Endodermal cell (in vitro differentiated cells): ENCODE measurements around the gene SYT6. TPM values are rescaled to one million over a fixed set of nuclear protein-coding genes. Genes with fewer than 3 reads are reported as not detected.

ENCODE experiments used
- DNase-seq: peaks from one replicate; pipeline ENCODE4 v3.0.0-alpha.2; 2017
- H3K27ac ChIP-seq: 2 replicates; pipeline ENCODE4 v1.5.1; 2013; ENCODE audit warnings: mild to moderate bottlenecking, low read depth, low read length, moderate library complexity
- H3K27me3 ChIP-seq: 2 replicates; pipeline ENCODE4 v1.6.1; 2013; ENCODE audit warnings: mild to moderate bottlenecking, low read length, moderate library complexity; ENCODE audit not compliant: insufficient read depth, control insufficient read depth, poor library complexity, severe bottlenecking
- H3K36me3 ChIP-seq: 2 replicates; pipeline ENCODE4 v1.7.0; 2013; ENCODE audit warnings: mild to moderate bottlenecking, low read length, moderate library complexity; ENCODE audit not compliant: control insufficient read depth, insufficient read depth
- H3K4me1 ChIP-seq: one replicate; pipeline ENCODE4 v1.7.0; 2013; ENCODE audit warnings: low read length; ENCODE audit not compliant: control insufficient read depth, insufficient read depth
- H3K4me3 ChIP-seq: 2 replicates; pipeline ENCODE4 v1.5.1; 2013; ENCODE audit warnings: mild to moderate bottlenecking, low read length, moderate library complexity
- H3K9ac ChIP-seq: 2 replicates; pipeline ENCODE4 v1.6.1; 2013; ENCODE audit warnings: mild to moderate bottlenecking, low read length, moderate library complexity; ENCODE audit not compliant: poor library complexity, severe bottlenecking; ENCODE audit errors: extremely low read depth
- H3K9me3 ChIP-seq: 2 replicates; pipeline ENCODE4 v1.6.1; 2013; ENCODE audit warnings: mild to moderate bottlenecking, low read length, moderate library complexity; ENCODE audit not compliant: control insufficient read depth
- H3K27ac Mint-ChIP-seq: 2 replicates; pipeline ENCODE4 v1.8.0; 2020; ENCODE audit warnings: mixed read lengths
- H3K27me3 Mint-ChIP-seq: 2 replicates; pipeline ENCODE4 v1.8.0; 2021; ENCODE audit warnings: mild to moderate bottlenecking, mixed read lengths; ENCODE audit not compliant: insufficient read depth
- H3K36me3 Mint-ChIP-seq: 2 replicates; pipeline ENCODE4 v1.8.0; 2020; ENCODE audit warnings: low read depth, mixed read lengths
- H3K4me1 Mint-ChIP-seq: 2 replicates; pipeline ENCODE4 v1.8.0; 2020; ENCODE audit warnings: mixed read lengths
- H3K4me3 Mint-ChIP-seq: 2 replicates; pipeline ENCODE4 v1.8.0; 2020; ENCODE audit warnings: mild to moderate bottlenecking, moderate library complexity, mixed read lengths
- H3K9me3 Mint-ChIP-seq: 2 replicates; pipeline ENCODE4 v1.8.0; 2020; ENCODE audit warnings: mild to moderate bottlenecking, mixed read lengths
- WGBS, 2 experiments: methylation state at CpG; one replicate each; pipeline versions ENCODE4 v1.1.5 to v1.1.7; 2013; ENCODE audit warnings: missing lambda C conversion rate in 2 of 2, mixed read lengths in 1 of 2; ENCODE audit not compliant: insufficient coverage in 1 of 2, insufficient read length in 1 of 2; 5-methylcytosine and 5-hydroxymethylcytosine counted together
- total RNA-seq, 2 donors: library from RNA; stranded (reverse); fragmentation: NEBNext Ultra II Directional in 1 of 2; extraction: Animal tissue kit (Norgen Biotek cat#: 25700) in 1 of 2; gene quantifications; 2 replicates in 1 of 2; 3 replicates in 1 of 2; pipeline ENCODE4 v1.2.1, GENCODE V29; 2021
- TF ChIP-seq, protein P1 (sequence below): fragments of 200-600 bp; sonication (generic); conservative IDR thresholded peaks from 2 replicates; pipeline ENCODE4 v1.5.0; 2021; ENCODE audit warnings: antibody characterized with exemption, mild to moderate bottlenecking

SYT6 gene
- total RNA-seq, 2 donors from 2014 or later: 1.3 to 4.4 TPM

DNA sequence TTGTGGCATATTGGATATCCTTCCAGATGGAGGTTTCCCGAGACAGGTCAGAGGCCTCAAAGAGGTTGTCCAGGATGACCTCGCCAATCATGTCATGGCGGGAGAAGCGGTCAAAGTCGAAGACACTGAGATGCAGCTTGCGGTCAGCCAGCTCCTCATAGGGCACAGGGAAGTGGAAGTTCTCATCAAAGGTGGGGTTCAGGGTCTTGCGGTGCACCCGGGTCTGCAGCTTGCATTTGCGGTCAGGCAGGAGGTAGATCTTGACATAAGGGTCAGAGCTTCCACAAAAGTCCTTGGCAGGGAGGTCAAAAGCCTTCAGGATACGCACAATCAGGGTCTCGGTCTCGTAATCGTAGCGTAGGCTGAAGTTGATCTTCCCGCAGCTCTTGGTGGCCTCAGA is 16.2 kb downstream of the SYT6 start:
- Histone ChIP-seq H3K9me3 (peaks cover 7% of the 10 kb centered on the region), H3K27ac (no peak overlapping the region), H3K9ac (no peak overlapping the region), H3K27me3 (peaks cover 68% of the 10 kb centered on the region), H3K36me3 (no peaks in the 10 kb centered on the region), H3K4me1 (no peaks in the 10 kb centered on the region), H3K4me3 (no peak overlapping the region)
- Mint-ChIP-seq H3K4me3 (no peak overlapping the region), H3K36me3 (peaks cover 2% of the 10 kb centered on the region), H3K27me3 (peaks cover 63% of the 10 kb centered on the region), H3K27ac (no peak overlapping the region), H3K9me3 (no peaks in the 10 kb centered on the region), H3K4me1 (peaks cover 13% of the 10 kb centered on the region)
- TF ChIP-seq, protein P1, sequence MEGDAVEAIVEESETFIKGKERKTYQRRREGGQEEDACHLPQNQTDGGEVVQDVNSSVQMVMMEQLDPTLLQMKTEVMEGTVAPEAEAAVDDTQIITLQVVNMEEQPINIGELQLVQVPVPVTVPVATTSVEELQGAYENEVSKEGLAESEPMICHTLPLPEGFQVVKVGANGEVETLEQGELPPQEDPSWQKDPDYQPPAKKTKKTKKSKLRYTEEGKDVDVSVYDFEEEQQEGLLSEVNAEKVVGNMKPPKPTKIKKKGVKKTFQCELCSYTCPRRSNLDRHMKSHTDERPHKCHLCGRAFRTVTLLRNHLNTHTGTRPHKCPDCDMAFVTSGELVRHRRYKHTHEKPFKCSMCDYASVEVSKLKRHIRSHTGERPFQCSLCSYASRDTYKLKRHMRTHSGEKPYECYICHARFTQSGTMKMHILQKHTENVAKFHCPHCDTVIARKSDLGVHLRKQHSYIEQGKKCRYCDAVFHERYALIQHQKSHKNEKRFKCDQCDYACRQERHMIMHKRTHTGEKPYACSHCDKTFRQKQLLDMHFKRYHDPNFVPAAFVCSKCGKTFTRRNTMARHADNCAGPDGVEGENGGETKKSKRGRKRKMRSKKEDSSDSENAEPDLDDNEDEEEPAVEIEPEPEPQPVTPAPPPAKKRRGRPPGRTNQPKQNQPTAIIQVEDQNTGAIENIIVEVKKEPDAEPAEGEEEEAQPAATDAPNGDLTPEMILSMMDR: no peak
- 97% methylated on average over 13 to 15 of the region's 15 CpGs for WGBS, 2 experiments
- no peak for DNase-seq

DNA sequence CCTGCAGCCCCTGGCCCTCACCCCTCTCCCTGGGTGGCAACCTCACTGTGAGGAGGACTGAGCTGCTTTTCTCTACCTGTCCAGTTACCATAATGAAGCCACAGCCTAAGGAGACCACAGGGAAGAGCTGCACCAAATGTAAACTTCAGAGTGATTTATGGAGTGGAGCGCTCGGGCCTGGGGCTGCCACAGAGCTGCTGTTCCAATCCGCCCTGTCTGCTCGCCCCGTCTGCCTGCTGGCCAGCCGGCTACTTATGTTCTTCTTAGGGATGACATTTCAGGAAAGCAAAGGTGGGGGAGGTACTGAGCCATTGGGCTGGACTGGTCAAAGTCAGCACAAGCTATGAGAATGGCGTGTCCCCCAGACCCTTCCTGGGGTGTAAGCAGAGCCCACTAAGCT is 17.9 kb downstream of the SYT6 start:
- Histone ChIP-seq H3K9ac (no peak overlapping the region), H3K4me1 (no peaks in the 10 kb centered on the region), H3K9me3 (no peaks in the 10 kb centered on the region), H3K36me3 (no peaks in the 10 kb centered on the region), H3K27ac (no peak overlapping the region), H3K27me3 (peaks cover 85% of the 10 kb centered on the region), H3K4me3 (no peak overlapping the region)
- WGBS, 2 experiments: 91 to 92% methylated on average over 2 to 7 of the region's 7 CpGs
- no peaks in the 10 kb centered on the region for H3K9me3 Mint-ChIP-seq
- TF ChIP-seq, protein P1: no peak
- peaks cover 6% of the 10 kb centered on the region for H3K4me1 Mint-ChIP-seq
- peaks cover 2% of the 10 kb centered on the region for H3K36me3 Mint-ChIP-seq
- no peak for DNase-seq
- peaks cover 72% of the 10 kb centered on the region for H3K27me3 Mint-ChIP-seq
- no peak overlapping the region for H3K27ac Mint-ChIP-seq
- H3K4me3 Mint-ChIP-seq: no peak overlapping the region

DNA sequence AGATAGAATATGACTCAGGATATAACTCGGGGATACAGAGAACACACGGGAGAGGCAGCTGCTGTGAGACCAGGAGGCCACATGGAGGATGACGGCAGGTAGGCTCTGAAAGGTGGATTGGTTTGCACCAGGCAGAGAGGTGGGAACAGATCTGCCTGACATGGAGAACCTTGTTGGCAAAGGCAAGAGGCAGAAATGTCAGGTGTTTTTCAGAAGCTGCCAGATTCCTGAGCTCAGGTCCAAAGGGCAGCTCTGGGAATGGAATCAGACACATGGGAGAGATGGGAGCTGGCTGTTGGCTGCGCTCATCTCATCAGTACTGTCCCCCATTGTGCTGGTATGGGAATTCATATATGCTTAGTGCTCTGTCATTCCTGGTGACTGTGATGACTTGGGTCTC is 19.2 kb downstream of the SYT6 start:
- peaks cover 77% of the 10 kb centered on the region for H3K27me3 Mint-ChIP-seq
- H3K4me3 Mint-ChIP-seq: no peak overlapping the region
- Histone ChIP-seq H3K27me3 (peaks cover 98% of the 10 kb centered on the region), H3K4me3 (no peak overlapping the region), H3K36me3 (no peaks in the 10 kb centered on the region), H3K4me1 (no peaks in the 10 kb centered on the region), H3K27ac (no peak overlapping the region), H3K9ac (no peak overlapping the region), H3K9me3 (no peaks in the 10 kb centered on the region)
- no peaks in the 10 kb centered on the region for H3K4me1 Mint-ChIP-seq
- H3K27ac Mint-ChIP-seq: no peak overlapping the region
- no peak for DNase-seq
- H3K9me3 Mint-ChIP-seq: no peaks in the 10 kb centered on the region
- 89 to 98% methylated on average over 4 of the region's 4 CpGs for WGBS, 2 experiments
- peaks cover 2% of the 10 kb centered on the region for H3K36me3 Mint-ChIP-seq
- TF ChIP-seq, protein P1: no peak
